Fibroblast of the aortic adventitia (primary cell): ENCODE data around the gene SUPT20HL2. TPM values are rescaled to one million over a fixed set of nuclear protein-coding genes. Genes with fewer than 3 reads are reported as not detected.
"Not testable (repeated sequence)": the region's sequence is repeated elsewhere in the genome, so short reads cannot be mapped to it uniquely, and the experiment has no call there.

Experiments used
- DNase-seq: peaks from one replicate; pipeline ENCODE4 v3.0.0-alpha.2; 2010; ENCODE audit warnings: low read depth
- H3K4me3 ChIP-seq: 2 replicates; pipeline ENCODE4 v1.5.1; 2011; ENCODE audit warnings: low read depth, mild to moderate bottlenecking, control low read depth, low read length, moderate library complexity
- CTCF ChIP-seq: IDR thresholded peaks from 2 replicates; pipeline ENCODE4 v1.5.1; 2011; ENCODE audit warnings: mild to moderate bottlenecking, low read length, control low read depth, inconsistent platforms; ENCODE audit not compliant: insufficient read depth
- total RNA-seq: library from RNA; depleted of rRNA; stranded (reverse); fragments of >200 nt; gene quantifications from 2 replicates; pipeline ENCODE4 v1.2.3, GENCODE V29; 2012; ENCODE audit warnings: low replicate concordance

The SUPT20HL2 gene
- total RNA-seq, 1 donor = not detected

- peak; percentile 18 for DNase-seq
- no peak for TF ChIP-seq CTCF
- H3K4me3 ChIP-seq = no peak overlapping the region
Observed at GRCh38 chrX:24333371-24333770, 19.5 kb upstream of the SUPT20HL2 start.

GRCh38 chrX:24332878-24333277 is 19.0 kb upstream of the SUPT20HL2 start:
- H3K4me3 ChIP-seq = no peak overlapping the region
- peak; percentile 61 for DNase-seq
- TF ChIP-seq CTCF = no peak

- H3K4me3 ChIP-seq = no peak overlapping the region
- no peak for DNase-seq
- no peak for TF ChIP-seq CTCF
Observed at GRCh38 chrX:24325231-24325630, 11.4 kb upstream of the SUPT20HL2 start.

GRCh38 chrX:24321741-24322395 is 8.0 kb upstream of the SUPT20HL2 start:
- H3K4me3 ChIP-seq = no peak overlapping the region
- no peak for TF ChIP-seq CTCF
- no peak for DNase-seq

- no peak for TF ChIP-seq CTCF
- H3K4me3 ChIP-seq = no peak overlapping the region
- DNase-seq = no peak
Observed at GRCh38 chrX:24317567-24317966, 3.7 kb upstream of the SUPT20HL2 start.

GRCh38 chrX:24316111-24316510 is 2.2 kb upstream of the SUPT20HL2 start:
- TF ChIP-seq CTCF = no peak
- no peak for DNase-seq
- H3K4me3 ChIP-seq = no peak overlapping the region

- H3K4me3 ChIP-seq, DNase-seq: not testable (repeated sequence)
Observed at GRCh38 chrX:24312249-24312607, 1.6 kb downstream of the SUPT20HL2 start.

- not testable (repeated sequence) for H3K4me3 ChIP-seq, DNase-seq
Observed at GRCh38 chrX:24311507-24312248, 2.2 kb downstream of the SUPT20HL2 start.

- DNase-seq, H3K4me3 ChIP-seq: not testable (repeated sequence)
Observed at GRCh38 chrX:24310916-24311315, 3.0 kb downstream of the SUPT20HL2 start.

GRCh38 chrX:24309580-24310374 is 4.1 kb downstream of the SUPT20HL2 start:
- not testable (repeated sequence) for H3K4me3 ChIP-seq, DNase-seq
